ENCODE results near the gene TGM1. TPM values are rescaled to one million over a fixed set of nuclear protein-coding genes. Genes with fewer than 3 reads are reported as not detected.

TGM1 gene
- total and polyA plus RNA-seq, 4 experiments from 2014 or later, result 0.11 to 16.1 (median 5.5) TPM

DNA sequence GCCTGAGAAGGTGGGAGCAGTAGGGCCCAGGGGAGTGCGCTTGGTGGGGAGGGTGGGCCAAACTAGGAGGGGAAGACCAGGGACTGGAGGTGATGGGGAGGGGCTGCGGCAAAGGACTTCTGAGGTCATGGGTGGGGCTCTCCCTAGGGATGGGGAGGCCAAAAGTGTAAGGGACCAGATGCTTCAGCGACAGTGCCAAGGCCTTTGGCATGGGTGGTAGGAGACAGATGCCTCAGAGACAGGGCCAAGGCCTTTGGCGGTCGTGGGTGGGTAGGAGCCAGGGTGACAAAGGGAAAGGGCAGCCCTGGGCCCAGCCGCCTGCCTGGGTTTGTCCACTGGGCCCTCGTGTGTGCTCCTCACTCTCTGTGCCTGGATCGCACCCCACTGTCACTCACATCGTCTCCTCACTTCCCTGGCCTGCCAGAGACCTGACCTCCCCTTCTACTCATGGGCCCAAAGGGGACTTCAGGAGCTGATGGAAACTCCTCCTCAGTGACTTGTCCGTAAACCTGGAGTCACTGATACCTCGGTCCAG, 21.6 kb upstream of the TGM1 start:
- Mint-ChIP-seq H3K4me3 (no peak overlapping the region), H3K27me3 (no peaks in the 10 kb centered on the region), H3K9me3 (no peaks in the 10 kb centered on the region), H3K4me1 (peaks cover 3 to 22% (median 10%) of the 10 kb centered on the region in 4 donors), H3K36me3 (peaks cover 0 to 2% of the 10 kb centered on the region in 2 donors), H3K27ac (peak overlapping the region in 1 of 7 donors; percentile 15)
- CTCF ChIA-PET (ENCODE audit: partially characterized antibody), result interaction anchor here (1.5 to 2.1 kb wide), 2 partner anchors 15 to 42 kb away, joined by 3 to 4 read pairs; partner anchors contain the start of gene TINF2
- H3K27ac ChIP-seq (ENCODE audit: low read depth, low read length), result no peak overlapping the region
- POLR2A ChIA-PET (ENCODE audit: partially characterized antibody), result interaction anchor here (0.8 kb wide), 1 partner anchor 24 kb away, joined by 3 read pairs; no protein-coding TSS in a partner anchor
- H3K4me1 ChIP-seq (ENCODE audit: insufficient read depth, low read length), result peaks cover 11% of the 10 kb centered on the region
- no peak overlapping the region for H3K4me3 ChIP-seq (ENCODE audit: low read length in 2 of 2)
- H3K9me3 ChIP-seq (ENCODE audit: control insufficient read depth in 1 of 2, low read length in 2 of 2), result no peaks in the 10 kb centered on the region
- intact Hi-C loops (cut with micrococcal nuclease), result no loop called here
- no peaks in the 10 kb centered on the region for H3K27me3 ChIP-seq (ENCODE audit: insufficient read depth, low read length)
- no peaks in the 10 kb centered on the region for H3K36me3 ChIP-seq (ENCODE audit: insufficient read depth, low read length)
- no peak for DNase-seq

DNA sequence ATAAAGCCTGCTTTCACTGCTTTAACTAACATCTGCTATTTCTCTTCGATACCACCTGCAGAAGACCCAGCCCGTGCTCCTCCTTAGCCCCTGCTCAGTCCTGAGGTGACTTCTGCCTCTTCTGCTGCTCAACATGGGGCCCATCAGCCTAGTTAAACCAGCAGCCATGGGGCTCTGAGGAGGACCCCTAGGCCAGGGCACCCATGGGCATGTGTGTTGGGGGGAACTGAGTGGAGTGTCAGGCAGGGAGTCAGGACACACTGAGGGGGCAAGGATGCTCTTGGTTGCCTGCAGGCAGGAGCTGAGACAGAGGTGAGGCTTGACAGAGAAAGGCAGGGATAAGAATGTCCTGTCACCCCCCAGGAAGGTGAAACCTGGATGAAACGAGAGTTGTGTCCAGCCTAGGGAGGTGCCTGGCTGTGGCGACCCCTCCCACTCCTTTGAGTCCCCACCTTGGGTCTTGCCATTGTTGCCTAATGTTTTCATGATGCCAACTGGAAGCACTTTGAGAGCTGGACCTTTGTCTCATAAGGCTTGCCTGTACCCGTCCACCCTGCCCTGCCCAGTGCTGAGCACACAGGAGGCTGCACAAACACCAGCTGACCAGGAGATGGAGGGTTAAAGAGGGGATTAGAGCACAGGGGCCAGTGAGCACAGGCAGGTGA, 21.0 kb upstream of the TGM1 start:
- Histone ChIP-seq H3K36me3 (ENCODE audit: insufficient read depth, low read length) (no peaks in the 10 kb centered on the region), H3K9me3 (ENCODE audit: control insufficient read depth in 1 of 2, low read length in 2 of 2) (no peaks in the 10 kb centered on the region), H3K4me3 (ENCODE audit: low read length in 2 of 2) (no peak overlapping the region), H3K27me3 (ENCODE audit: insufficient read depth, low read length) (no peaks in the 10 kb centered on the region), H3K4me1 (ENCODE audit: insufficient read depth, low read length) (peaks cover 15% of the 10 kb centered on the region), H3K27ac (ENCODE audit: low read depth, low read length) (no peak overlapping the region)
- POLR2A ChIA-PET (ENCODE audit: partially characterized antibody), result no interaction called here
- Mint-ChIP-seq H3K4me3 (no peak overlapping the region), H3K9me3 (no peaks in the 10 kb centered on the region), H3K27ac (peak overlapping the region in 3 of 7 donors; percentile 11 to 48 (median 39)), H3K36me3 (peaks cover 0 to 2% of the 10 kb centered on the region in 2 donors), H3K27me3 (no peaks in the 10 kb centered on the region), H3K4me1 (peaks cover 10 to 24% (median 14%) of the 10 kb centered on the region in 4 donors)
- intact Hi-C loops (cut with micrococcal nuclease), result no loop called here
- CTCF ChIA-PET (ENCODE audit: partially characterized antibody), result interaction anchor here (1.1 to 1.7 kb wide), 7 partner anchors 9 to 68 kb away, joined by 3 to 10 read pairs (median 4); partner anchors contain the start of genes CIDEB, MDP1 and RABGGTA
- no peak for DNase-seq

DNA sequence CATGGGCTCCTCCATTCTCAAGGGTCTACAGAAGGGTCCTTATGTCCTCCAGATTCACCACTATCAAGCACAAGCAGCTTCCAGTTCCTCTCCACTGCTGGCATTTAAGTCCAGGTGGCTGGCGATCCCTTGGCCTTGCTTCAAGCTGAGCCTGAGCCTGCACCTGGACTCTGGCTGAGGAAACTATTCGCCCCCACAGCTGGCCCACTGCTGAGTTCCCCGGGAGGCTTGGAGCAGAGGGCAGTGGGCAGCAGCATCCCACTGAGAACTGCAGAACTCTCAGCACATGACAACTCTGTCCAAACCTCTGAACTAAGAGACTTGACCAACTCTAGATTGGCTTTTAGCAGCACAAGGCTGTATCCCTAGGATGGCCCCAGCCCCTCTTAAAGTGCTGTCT, 19.8 kb upstream of the TGM1 start:
- ChIA-PET CTCF (ENCODE audit: partially characterized antibody) (interaction anchor here (1.1 to 1.7 kb wide), 7 partner anchors 10 to 67 kb away, joined by 3 to 10 read pairs (median 4); partner anchors contain the start of genes CIDEB, MDP1 and TINF2), POLR2A (ENCODE audit: partially characterized antibody) (interaction anchor here (0.6 to 0.8 kb wide), 2 partner anchors 11 to 41 kb away, joined by 3 to 4 read pairs; partner anchors contain the start of gene TINF2)
- H3K4me1 ChIP-seq (ENCODE audit: insufficient read depth, low read length), result peaks cover 22% of the 10 kb centered on the region
- no peaks in the 10 kb centered on the region for H3K27me3 ChIP-seq (ENCODE audit: insufficient read depth, low read length)
- no peak overlapping the region for H3K27ac ChIP-seq (ENCODE audit: low read depth, low read length)
- Mint-ChIP-seq H3K27ac (peak overlapping the region in 1 of 7 donors; percentile 68), H3K36me3 (no peaks in the 10 kb centered on the region), H3K4me1 (peaks cover 17 to 36% (median 22%) of the 10 kb centered on the region in 4 donors), H3K4me3 (no peak overlapping the region), H3K27me3 (no peaks in the 10 kb centered on the region), H3K9me3 (no peaks in the 10 kb centered on the region)
- no peaks in the 10 kb centered on the region for H3K9me3 ChIP-seq (ENCODE audit: control insufficient read depth in 1 of 2, low read length in 2 of 2)
- DNase-seq, result no peak
- intact Hi-C loops (cut with micrococcal nuclease), result no loop called here
- H3K4me3 ChIP-seq (ENCODE audit: low read length in 2 of 2), result no peak overlapping the region
- no peaks in the 10 kb centered on the region for H3K36me3 ChIP-seq (ENCODE audit: insufficient read depth, low read length)

DNA sequence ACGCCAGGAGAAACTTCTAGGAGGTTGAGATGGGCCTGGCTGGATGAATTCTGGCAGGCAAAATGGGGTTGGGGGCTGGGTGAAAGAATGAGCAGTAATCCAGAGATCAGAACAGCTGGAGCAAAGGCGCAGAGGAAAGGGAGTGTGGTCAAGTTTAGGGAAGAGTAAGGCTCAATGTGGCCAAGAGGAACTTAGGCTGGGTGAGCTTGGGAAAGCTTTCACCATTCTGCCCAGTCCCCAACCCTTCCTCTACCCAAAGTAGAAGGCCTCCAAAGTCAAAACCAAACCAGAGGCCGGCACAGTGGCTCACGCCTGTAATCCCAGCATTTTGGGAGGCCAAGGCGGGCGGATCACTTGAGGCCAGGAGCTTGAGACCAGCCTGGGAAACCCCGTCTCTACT, 18.7 kb upstream of the TGM1 start:
- Mint-ChIP-seq H3K4me3 (no peak overlapping the region), H3K27ac (peak overlapping the region in 5 of 7 donors; percentile 19 to 86 (median 55)), H3K27me3 (no peaks in the 10 kb centered on the region), H3K36me3 (no peaks in the 10 kb centered on the region), H3K9me3 (no peaks in the 10 kb centered on the region), H3K4me1 (peaks cover 21 to 43% (median 28%) of the 10 kb centered on the region in 4 donors)
- Histone ChIP-seq H3K4me3 (ENCODE audit: low read length in 2 of 2) (no peak overlapping the region), H3K36me3 (ENCODE audit: insufficient read depth, low read length) (no peaks in the 10 kb centered on the region), H3K9me3 (ENCODE audit: control insufficient read depth in 1 of 2, low read length in 2 of 2) (no peaks in the 10 kb centered on the region), H3K27ac (ENCODE audit: low read depth, low read length) (no peak overlapping the region), H3K4me1 (ENCODE audit: insufficient read depth, low read length) (peaks cover 22% of the 10 kb centered on the region), H3K27me3 (ENCODE audit: insufficient read depth, low read length) (no peaks in the 10 kb centered on the region)
- DNase-seq, result no peak
- POLR2A ChIA-PET (ENCODE audit: partially characterized antibody), result interaction anchor here (1.1 kb wide), 1 partner anchor 18 kb away, joined by 3 read pairs; the partner anchor contains the start of gene NOP9
- intact Hi-C loops (cut with micrococcal nuclease), result no loop called here
- CTCF ChIA-PET (ENCODE audit: partially characterized antibody), result interaction anchor here (1.1 to 3.1 kb wide), 5 partner anchors 10 to 52 kb away, joined by 3 to 17 read pairs (median 4); partner anchors contain the start of genes RABGGTA and TINF2

DNA sequence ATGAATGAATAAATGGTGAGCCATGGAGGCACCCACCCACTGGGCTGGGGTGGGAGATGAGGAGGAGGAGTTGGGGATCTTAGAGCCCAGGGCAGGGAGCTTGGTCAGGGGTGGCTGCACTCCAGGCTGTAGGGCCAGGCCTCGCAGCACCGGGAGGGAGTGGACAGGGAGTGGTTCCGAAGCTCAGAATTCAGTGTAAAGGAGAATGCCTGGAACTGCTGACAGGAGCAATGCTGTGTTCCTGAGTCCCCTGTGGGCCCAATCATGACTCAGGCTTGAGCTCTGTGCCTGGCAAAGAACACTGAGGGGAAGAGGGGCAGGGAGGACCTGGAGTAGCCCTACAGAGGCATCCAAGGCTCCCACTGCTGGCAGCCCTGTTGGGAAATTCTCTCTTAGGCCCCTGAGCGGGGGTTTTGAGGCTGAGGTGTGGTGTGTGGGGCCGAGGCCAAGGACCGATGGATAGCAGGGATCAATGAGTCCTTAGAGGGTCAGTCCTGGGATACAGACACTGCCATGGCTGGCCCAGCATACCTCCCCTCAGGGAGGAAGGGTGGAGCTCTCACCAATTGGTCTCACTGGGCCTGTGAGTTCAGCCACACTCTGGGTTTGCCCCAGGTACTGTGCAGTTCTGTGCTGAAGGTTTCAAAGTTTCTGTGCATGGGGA, 18.0 kb upstream of the TGM1 start:
- CTCF ChIA-PET (ENCODE audit: partially characterized antibody), result interaction anchor here (0.9 to 4.1 kb wide), 9 partner anchors 10 to 155 kb away, joined by 3 to 26 read pairs (median 8); partner anchors contain the start of genes CIDEB, DHRS1, NOP9 and RABGGTA
- H3K9me3 Mint-ChIP-seq, result no peaks in the 10 kb centered on the region
- peaks cover 21 to 44% (median 29%) of the 10 kb centered on the region in 4 donors for H3K4me1 Mint-ChIP-seq
- Histone ChIP-seq H3K27ac (ENCODE audit: low read depth, low read length) (no peak overlapping the region), H3K27me3 (ENCODE audit: insufficient read depth, low read length) (no peaks in the 10 kb centered on the region), H3K36me3 (ENCODE audit: insufficient read depth, low read length) (no peaks in the 10 kb centered on the region), H3K4me3 (ENCODE audit: low read length in 2 of 2) (no peak overlapping the region), H3K9me3 (ENCODE audit: control insufficient read depth in 1 of 2, low read length in 2 of 2) (no peaks in the 10 kb centered on the region), H3K4me1 (ENCODE audit: insufficient read depth, low read length) (peaks cover 22% of the 10 kb centered on the region)
- no peaks in the 10 kb centered on the region for H3K27me3 Mint-ChIP-seq
- H3K4me3 Mint-ChIP-seq, result no peak overlapping the region
- POLR2A ChIA-PET (ENCODE audit: partially characterized antibody), result interaction anchor here (1.1 to 1.9 kb wide), 3 partner anchors 10 to 34 kb away, joined by 3 to 10 read pairs (median 6); partner anchors contain the start of genes NOP9 and RABGGTA
- H3K27ac Mint-ChIP-seq, result peak overlapping the region in 6 of 7 donors; percentile 38 to 95 (median 74)
- DNase-seq, result no peak
- H3K36me3 Mint-ChIP-seq, result no peaks in the 10 kb centered on the region
- intact Hi-C loops (cut with micrococcal nuclease), result no loop called here

DNA sequence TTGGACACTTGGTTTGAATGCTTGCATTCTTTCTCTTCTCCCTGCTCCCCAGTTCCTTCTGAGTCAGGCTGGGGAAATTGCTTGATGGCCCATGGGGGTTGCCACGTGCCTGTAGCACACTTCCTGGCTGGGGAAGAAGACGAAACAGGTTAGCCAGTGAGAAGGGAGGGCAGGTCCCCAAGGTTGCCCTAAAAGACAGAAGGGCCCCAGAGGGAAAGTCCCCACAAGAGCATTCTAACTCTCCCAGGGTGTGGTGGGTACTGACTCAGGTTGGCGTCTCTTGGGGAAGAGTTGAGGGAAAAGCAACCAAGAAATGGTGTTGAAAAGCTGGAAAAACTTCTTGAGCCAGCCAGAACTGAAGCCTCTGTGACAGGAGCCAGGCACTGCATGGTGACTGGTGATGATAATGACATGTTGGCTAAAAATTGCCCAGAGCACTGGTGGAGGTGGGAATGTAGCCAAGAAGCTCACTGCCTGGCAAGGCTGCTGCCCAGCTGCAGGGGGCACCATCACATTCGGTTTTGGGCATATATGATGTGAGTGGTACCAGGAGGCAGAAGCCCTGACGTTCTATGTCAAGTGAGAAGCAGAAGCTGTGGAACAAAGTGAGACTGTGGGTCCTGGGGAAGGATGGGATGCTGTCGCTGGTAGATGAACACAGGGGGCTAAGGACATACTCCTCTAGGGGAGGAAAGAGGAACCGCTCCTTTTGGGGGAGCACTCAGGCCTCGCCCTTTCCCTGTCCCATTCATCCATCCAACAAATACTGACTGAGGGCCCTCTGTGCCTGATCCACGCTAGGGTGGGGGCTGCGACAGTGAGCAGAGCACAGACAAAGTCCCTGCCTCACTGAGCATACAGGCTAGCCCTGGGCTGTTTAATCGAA, 16.6 kb upstream of the TGM1 start:
- no peak overlapping the region for H3K4me3 ChIP-seq (ENCODE audit: low read length in 2 of 2)
- POLR2A ChIA-PET (ENCODE audit: partially characterized antibody), result interaction anchor here (0.8 to 3.1 kb wide), 10 partner anchors 9 to 91 kb away, joined by 3 to 17 read pairs (median 5); partner anchors contain the start of genes DHRS1, IPO4, NOP9 and RABGGTA
- no peaks in the 10 kb centered on the region for H3K9me3 Mint-ChIP-seq

More for the DNA sequence above, 16.6 kb upstream of the TGM1 start:
- Mint-ChIP-seq H3K4me3 (peak overlapping the region in 4 of 8 donors; percentile 43 to 67 (median 46)), H3K36me3 (no peaks in the 10 kb centered on the region), H3K27me3 (no peaks in the 10 kb centered on the region), H3K27ac (peak overlapping the region; percentile 75 to 95 (median 91)), H3K4me1 (peaks cover 21 to 44% (median 30%) of the 10 kb centered on the region in 4 donors)
- Histone ChIP-seq H3K27me3 (ENCODE audit: insufficient read depth, low read length) (no peaks in the 10 kb centered on the region), H3K27ac (ENCODE audit: low read depth, low read length) (peak overlapping the region; percentile 37), H3K4me1 (ENCODE audit: insufficient read depth, low read length) (peaks cover 23% of the 10 kb centered on the region), H3K36me3 (ENCODE audit: insufficient read depth, low read length) (no peaks in the 10 kb centered on the region), H3K9me3 (ENCODE audit: control insufficient read depth in 1 of 2, low read length in 2 of 2) (no peaks in the 10 kb centered on the region)
- DNase-seq, result peak; percentile 46 to 85 (median 51)
- CTCF ChIA-PET (ENCODE audit: partially characterized antibody), result interaction anchor here (0.9 to 4.1 kb wide), 11 partner anchors 8 to 156 kb away, joined by 3 to 26 read pairs (median 8); partner anchors contain the start of genes CIDEB, RABGGTA and TINF2
- intact Hi-C loops (cut with micrococcal nuclease), result no loop called here

All from CD4-positive, alpha-beta memory T cell (primary cell).